Body of pancreas (tissue), 4 donors: Measurements from ENCODE around the gene HSD3B7.

Experiments used
- POLR2A ChIP-seq, 3 donors: fragments of 450-650 bp; IDR thresholded peaks; one replicate each; pipeline ENCODE4 v1.6.1; 2016; ENCODE audit warnings: antibody characterized with exemption in 3 of 3, mild to moderate bottlenecking in 2 of 3
- TF ChIP-seq, protein P1 (sequence below), 7 experiments: fragments of 450-650 bp in 4 of 7; fragments of 200-600 bp in 3 of 7; sonication (generic) in 3 of 7; IDR thresholded peaks; one replicate each; pipeline ENCODE4 v1.5.1; 2016 to 2019; ENCODE audit warnings: antibody characterized with exemption in 7 of 7

DNA sequence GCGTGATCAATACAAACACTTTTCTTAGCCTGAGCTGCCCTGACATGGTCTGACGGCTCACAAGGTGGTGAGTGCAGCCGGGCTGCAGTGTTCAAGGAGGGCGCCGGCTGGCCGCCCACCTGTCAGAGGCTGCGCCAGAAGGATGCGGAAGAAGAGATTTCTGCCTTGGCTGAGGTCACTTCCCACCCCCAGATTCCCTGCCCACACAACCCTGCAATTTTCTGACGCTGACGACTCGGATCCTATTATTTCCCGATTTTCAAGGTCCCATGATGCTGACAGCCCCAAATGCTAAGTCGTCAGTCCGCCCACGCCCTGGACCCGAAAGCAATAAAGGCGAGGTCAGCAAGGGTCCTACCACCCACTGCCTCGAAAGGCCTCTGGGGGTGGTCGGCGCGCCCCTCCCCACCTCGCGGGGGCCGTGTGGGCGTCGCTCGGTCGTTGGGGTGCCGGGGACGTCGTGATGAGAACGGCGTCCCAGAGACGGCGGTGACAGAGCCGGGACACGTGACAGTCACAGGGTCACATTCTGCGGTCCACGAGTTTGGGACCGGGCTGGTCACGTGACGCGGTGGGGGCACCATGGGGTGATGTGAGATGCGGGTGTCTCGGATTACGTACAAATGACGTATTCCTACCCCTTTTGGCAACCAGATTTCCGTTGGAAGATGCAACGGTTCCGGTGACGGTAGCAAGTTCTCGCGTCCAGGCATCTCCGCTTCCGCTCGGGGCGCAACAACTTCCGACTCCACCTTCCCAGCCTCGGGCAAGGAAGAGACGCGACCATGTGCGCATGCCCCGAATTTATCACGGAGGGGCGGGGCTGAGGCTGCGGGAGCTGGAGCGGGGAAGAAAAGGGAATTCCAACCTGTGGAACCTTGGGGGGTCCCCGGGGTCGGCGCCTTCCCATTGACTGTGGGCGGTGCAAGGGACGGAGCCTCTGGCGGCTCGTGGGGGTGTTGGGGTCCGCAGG, 48.0 kb downstream of the HSD3B7 start, which contains the start of gene STX4:
- TF ChIP-seq, protein P1, sequence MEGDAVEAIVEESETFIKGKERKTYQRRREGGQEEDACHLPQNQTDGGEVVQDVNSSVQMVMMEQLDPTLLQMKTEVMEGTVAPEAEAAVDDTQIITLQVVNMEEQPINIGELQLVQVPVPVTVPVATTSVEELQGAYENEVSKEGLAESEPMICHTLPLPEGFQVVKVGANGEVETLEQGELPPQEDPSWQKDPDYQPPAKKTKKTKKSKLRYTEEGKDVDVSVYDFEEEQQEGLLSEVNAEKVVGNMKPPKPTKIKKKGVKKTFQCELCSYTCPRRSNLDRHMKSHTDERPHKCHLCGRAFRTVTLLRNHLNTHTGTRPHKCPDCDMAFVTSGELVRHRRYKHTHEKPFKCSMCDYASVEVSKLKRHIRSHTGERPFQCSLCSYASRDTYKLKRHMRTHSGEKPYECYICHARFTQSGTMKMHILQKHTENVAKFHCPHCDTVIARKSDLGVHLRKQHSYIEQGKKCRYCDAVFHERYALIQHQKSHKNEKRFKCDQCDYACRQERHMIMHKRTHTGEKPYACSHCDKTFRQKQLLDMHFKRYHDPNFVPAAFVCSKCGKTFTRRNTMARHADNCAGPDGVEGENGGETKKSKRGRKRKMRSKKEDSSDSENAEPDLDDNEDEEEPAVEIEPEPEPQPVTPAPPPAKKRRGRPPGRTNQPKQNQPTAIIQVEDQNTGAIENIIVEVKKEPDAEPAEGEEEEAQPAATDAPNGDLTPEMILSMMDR (IDR thresholded peaks at IDR 0.05), result peak in 2 of 7 experiments; percentile 16 to 26
- TF ChIP-seq POLR2A (IDR thresholded peaks at IDR 0.05), result peak in 2 of 3 donors; percentile 51 to 54
